OCI-LY7 (cell line): ENCODE data around the gene KMT2B. TPM values are rescaled to one million over a fixed set of nuclear protein-coding genes. Genes with fewer than 3 reads are reported as not detected.
"Not testable (repeated sequence)": the region's sequence is repeated elsewhere in the genome, so short reads cannot be mapped to it uniquely, and the experiment has no call there.

Experiments used
- BruUV-seq: library from RNA; stranded (reverse); fragments of 400-500 nt; replicated peaks from 2 replicates; lab custom pipeline; 2021; lab: Mats Ljungman, UMichigan
- CTCF ChIA-PET: fragments of 300-600 bp; sonication (Branson Sonifier 250); formaldehyde crosslinking; loops from one replicate; lab custom pipeline; 2022; ENCODE audit warnings: antibody characterized with exemption; ENCODE audit not compliant: unreplicated experiment; lab: Charles Lee
- POLR2A ChIA-PET: fragments of 300-600 bp; sonication (Branson Sonifier 250); formaldehyde crosslinking; loops from one replicate; lab custom pipeline; 2022; ENCODE audit warnings: antibody characterized with exemption; lab: Charles Lee
- DNase-seq: peaks from one replicate; pipeline ENCODE4 v3.0.0-alpha.2; 2015; ENCODE audit warnings: low spot score
- H2AFZ ChIP-seq: fragments of 200-600 bp; sonication (generic), shearing (Covaris generic); 2 replicates; pipeline ENCODE4 v1.6.1; 2014; ENCODE audit warnings: mild to moderate bottlenecking, antibody characterized with exemption, low read length, moderate library complexity
- H3K27ac ChIP-seq: fragments of 200-600 bp; sonication (generic); 2 replicates; pipeline ENCODE4 v1.5.1; 2014; ENCODE audit warnings: mixed run types, low read depth, mild to moderate bottlenecking, moderate library complexity, low read length, inconsistent platforms; ENCODE audit not compliant: poor library complexity, severe bottlenecking
- H3K36me3 ChIP-seq: fragments of 200-600 bp; sonication (generic); 2 replicates; pipeline ENCODE4 v1.6.1; 2014; ENCODE audit warnings: mild to moderate bottlenecking, antibody characterized with exemption, low read length, moderate library complexity, mixed read lengths; ENCODE audit not compliant: insufficient read depth
- H3K4me1 ChIP-seq: fragments of 200-600 bp; sonication (generic); 2 replicates; pipeline ENCODE4 v1.5.1; 2014; ENCODE audit warnings: mild to moderate bottlenecking, low read length; ENCODE audit not compliant: insufficient read depth, poor library complexity, severe bottlenecking
- H3K4me2 ChIP-seq: fragments of 200-600 bp; sonication (generic); 2 replicates; pipeline ENCODE4 v1.6.1; 2014; ENCODE audit warnings: mild to moderate bottlenecking, low read length
- H3K4me3 ChIP-seq: fragments of 200-600 bp; sonication (generic); 2 replicates; pipeline ENCODE4 v1.5.1; 2014; ENCODE audit warnings: mild to moderate bottlenecking, low read depth, low read length; ENCODE audit not compliant: poor library complexity, severe bottlenecking
- H3K79me2 ChIP-seq: fragments of 200-600 bp; sonication (generic); 2 replicates; pipeline ENCODE4 v1.6.1; 2016; ENCODE audit warnings: low read depth, mild to moderate bottlenecking, low read length, moderate library complexity, mixed read lengths; ENCODE audit not compliant: insufficient read depth
- H3K9me2 ChIP-seq: fragments of 200-600 bp; sonication (generic); 2 replicates; pipeline ENCODE4 v1.6.1; 2016; ENCODE audit warnings: mild to moderate bottlenecking, low read length, mixed read lengths; ENCODE audit not compliant: insufficient read depth
- H3K9me3 ChIP-seq: fragments of 200-600 bp; sonication (generic); 2 replicates; pipeline ENCODE4 v1.6.1; 2014; ENCODE audit warnings: mild to moderate bottlenecking, mixed run types, low read length, mixed read lengths
- H4K20me1 ChIP-seq: fragments of 200-600 bp; sonication (generic); 2 replicates; pipeline ENCODE4 v1.6.1; 2014; ENCODE audit warnings: mild to moderate bottlenecking, antibody characterized with exemption, low read length, moderate library complexity, mixed read lengths; ENCODE audit not compliant: insufficient read depth
- EZH2phosphoT487 ChIP-seq: fragments of 200-600 bp; sonication (generic); IDR thresholded peaks from 2 replicates; pipeline ENCODE4 v1.6.1; 2018; ENCODE audit warnings: low read depth, borderline replicate concordance, mild to moderate bottlenecking, mixed run types, antibody characterized with exemption, low read length, moderate library complexity, mixed read lengths
- intact Hi-C: fragments of 100-400 bp; cut with micrococcal nuclease; formaldehyde crosslinking; loops from one replicate; pipeline ENCODE4 v1.10.0; 2022; ENCODE audit not compliant: unreplicated experiment
- total RNA-seq, 2 experiments: library from RNA; depleted of rRNA in 1 of 2; stranded (reverse); fragments of >200 nt in 1 of 2; shearing (Covaris generic) in 1 of 2; gene quantifications; 2 replicates each; pipeline ENCODE4 v1.2.3, GENCODE V29; 2014 to 2022
- TF ChIP-seq, protein P1 (sequence below): fragments of 200-600 bp; sonication (generic); conservative IDR thresholded peaks from 2 replicates; pipeline ENCODE4 v1.5.1; 2014; ENCODE audit warnings: mild to moderate bottlenecking, antibody characterized with exemption, low read length, moderate library complexity, mixed read lengths

The KMT2B gene
- total RNA-seq, 2 experiments from 2014 or later, result 25.2 to 56.2 TPM

DNA sequence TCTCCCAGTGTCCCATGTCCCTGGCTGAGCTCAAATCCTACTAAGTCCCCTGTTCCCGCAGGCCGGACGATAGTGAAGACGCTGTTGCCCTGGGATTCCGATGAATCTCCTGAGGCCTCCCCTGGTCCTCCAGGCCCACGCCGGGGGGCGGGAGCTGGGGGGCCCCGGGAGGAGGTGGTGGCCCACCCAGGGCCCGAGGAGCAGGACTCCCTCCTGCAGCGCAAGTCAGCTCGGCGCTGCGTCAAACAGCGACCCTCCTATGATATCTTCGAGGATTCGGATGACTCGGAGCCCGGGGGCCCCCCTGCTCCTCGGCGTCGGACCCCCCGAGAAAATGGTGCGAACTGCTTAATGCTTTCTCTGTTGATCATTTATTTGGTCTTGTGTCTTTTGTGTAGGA lies 5.9 kb downstream of the KMT2B start:
- no peaks in the 10 kb centered on the region for H3K9me3 ChIP-seq
- H4K20me1 ChIP-seq, result peaks cover 6% of the 10 kb centered on the region
- no TSS peak for BruUV-seq
- H3K27ac ChIP-seq, result no peak overlapping the region
- ChIA-PET POLR2A (no interaction called here), CTCF (no interaction called here)
- DNase-seq, result no peak
- H3K4me2 ChIP-seq, result no peak overlapping the region
- no peak for TF ChIP-seq EZH2phosphoT487
- TF ChIP-seq, protein P1, sequence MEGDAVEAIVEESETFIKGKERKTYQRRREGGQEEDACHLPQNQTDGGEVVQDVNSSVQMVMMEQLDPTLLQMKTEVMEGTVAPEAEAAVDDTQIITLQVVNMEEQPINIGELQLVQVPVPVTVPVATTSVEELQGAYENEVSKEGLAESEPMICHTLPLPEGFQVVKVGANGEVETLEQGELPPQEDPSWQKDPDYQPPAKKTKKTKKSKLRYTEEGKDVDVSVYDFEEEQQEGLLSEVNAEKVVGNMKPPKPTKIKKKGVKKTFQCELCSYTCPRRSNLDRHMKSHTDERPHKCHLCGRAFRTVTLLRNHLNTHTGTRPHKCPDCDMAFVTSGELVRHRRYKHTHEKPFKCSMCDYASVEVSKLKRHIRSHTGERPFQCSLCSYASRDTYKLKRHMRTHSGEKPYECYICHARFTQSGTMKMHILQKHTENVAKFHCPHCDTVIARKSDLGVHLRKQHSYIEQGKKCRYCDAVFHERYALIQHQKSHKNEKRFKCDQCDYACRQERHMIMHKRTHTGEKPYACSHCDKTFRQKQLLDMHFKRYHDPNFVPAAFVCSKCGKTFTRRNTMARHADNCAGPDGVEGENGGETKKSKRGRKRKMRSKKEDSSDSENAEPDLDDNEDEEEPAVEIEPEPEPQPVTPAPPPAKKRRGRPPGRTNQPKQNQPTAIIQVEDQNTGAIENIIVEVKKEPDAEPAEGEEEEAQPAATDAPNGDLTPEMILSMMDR, result no peak
- H3K4me3 ChIP-seq, result no peak overlapping the region
- H3K4me1 ChIP-seq, result peaks cover 8% of the 10 kb centered on the region
- H3K9me2 ChIP-seq, result no peaks in the 10 kb centered on the region
- H3K36me3 ChIP-seq, result peaks cover 88% of the 10 kb centered on the region
- H2AFZ ChIP-seq, result no peak overlapping the region
- peaks cover 12% of the 10 kb centered on the region for H3K79me2 ChIP-seq
- intact Hi-C loops, result no loop called here

- H3K9me3 ChIP-seq, POLR2A ChIA-PET, H3K4me3 ChIP-seq, intact Hi-C loops, H3K4me2 ChIP-seq, H2AFZ ChIP-seq, H3K9me2 ChIP-seq, BruUV-seq, CTCF ChIA-PET, H3K27ac ChIP-seq, DNase-seq, H4K20me1 ChIP-seq, H3K4me1 ChIP-seq, H3K79me2 ChIP-seq: not testable (repeated sequence)
- peaks cover 92% of the 10 kb centered on the region for H3K36me3 ChIP-seq
Observed at GRCh38 chr19:35724132-35724531, 6.3 kb downstream of the KMT2B start.

GRCh38 chr19:35724560-35724959 lies 6.8 kb downstream of the KMT2B start:
- no peak overlapping the region for H3K4me2 ChIP-seq
- H3K4me1 ChIP-seq, result peaks cover under 1% of the 10 kb centered on the region
- no peak overlapping the region for H3K4me3 ChIP-seq
- ChIA-PET POLR2A (no interaction called here), CTCF (no interaction called here)
- peaks cover 3% of the 10 kb centered on the region for H3K79me2 ChIP-seq
- H3K9me3 ChIP-seq, result no peaks in the 10 kb centered on the region
- no peak overlapping the region for H2AFZ ChIP-seq
- TF ChIP-seq, protein P1, result no peak
- no peak for TF ChIP-seq EZH2phosphoT487
- no peaks in the 10 kb centered on the region for H3K9me2 ChIP-seq
- intact Hi-C loops, result no loop called here
- no TSS peak for BruUV-seq
- peaks cover 93% of the 10 kb centered on the region for H3K36me3 ChIP-seq
- H4K20me1 ChIP-seq, result no peaks in the 10 kb centered on the region
- DNase-seq, result no peak
- H3K27ac ChIP-seq, result no peak overlapping the region
